ENCODE data around the gene PDE6C. TPM values are rescaled to one million over a fixed set of nuclear protein-coding genes. Genes with fewer than 3 reads are reported as not detected.

PDE6C gene
- total and polyA plus RNA-seq, 2 of the 4 experiments (the other 2 are of a cell fraction) = not detected

DNA sequence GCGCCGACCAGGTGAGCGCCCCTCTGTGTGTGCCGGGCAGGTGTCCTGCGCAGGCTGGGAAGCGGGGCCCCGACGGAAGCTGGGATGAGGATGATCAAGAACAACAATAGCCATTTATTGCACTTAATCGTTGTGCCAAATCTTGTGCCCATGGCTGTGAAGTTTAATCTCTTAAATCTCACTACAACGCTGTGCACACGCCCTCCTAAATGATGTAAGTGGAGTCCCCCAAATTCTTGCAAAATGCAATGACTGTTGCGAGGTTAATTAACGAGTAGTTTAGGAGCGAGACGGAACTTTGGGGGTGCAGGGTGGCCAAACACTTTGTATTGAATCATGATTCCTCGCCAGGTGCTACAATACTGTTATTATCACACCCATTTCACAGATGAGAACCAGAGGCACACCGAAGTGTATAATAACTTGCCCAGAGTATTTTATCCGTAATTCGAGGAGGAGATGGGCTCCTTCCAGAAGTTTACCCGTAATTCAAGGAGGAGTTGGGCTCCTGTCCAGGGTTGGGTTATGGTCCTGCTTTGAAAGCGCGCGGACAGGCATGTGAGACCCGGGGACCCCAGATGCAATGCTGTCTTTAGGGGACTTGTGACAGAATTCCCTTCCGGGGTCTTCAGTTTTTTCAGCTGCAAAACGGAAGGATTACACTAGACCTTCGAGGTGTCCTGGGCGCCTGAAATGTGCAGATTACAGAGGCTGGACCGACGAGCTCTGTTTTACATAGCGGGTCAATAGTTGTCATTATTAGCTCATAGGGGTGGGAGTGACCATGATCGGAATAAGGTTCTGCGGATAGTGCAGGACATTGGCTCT, 44.8 kb upstream of the PDE6C start:
- H3K18ac ChIP-seq (ENCODE audit: low read depth, low read length) = no peak overlapping the region
- H3K9me3 ChIP-seq (ENCODE audit: control insufficient read depth, insufficient read depth, low read length) = no peaks in the 10 kb centered on the region
- no peak overlapping the region for H4K91ac ChIP-seq (ENCODE audit: insufficient read depth, low read depth, low read length)
- no peak overlapping the region for H2BK15ac ChIP-seq (ENCODE audit: low read depth, low read length)
- no peak overlapping the region for H2AFZ ChIP-seq (replicated peaks; ENCODE audit: low read length, poor library complexity)
- no peak overlapping the region for H4K5ac ChIP-seq (ENCODE audit: low read depth, low read length)
- no peak overlapping the region for H4K8ac ChIP-seq (ENCODE audit: low read depth in 2 of 2, low read length in 2 of 2)
- no peak overlapping the region for H2BK120ac ChIP-seq (ENCODE audit: low read depth, low read length)
- no peak overlapping the region for H3K14ac ChIP-seq (replicated peaks; ENCODE audit: low read depth, low read length)
- H4K20me1 ChIP-seq (ENCODE audit: insufficient read depth, low read length) = no peaks in the 10 kb centered on the region
- TF ChIP-seq MAZ (IDR thresholded peaks at IDR 0.05; ENCODE audit: borderline replicate concordance, low read depth, low read length) (no peak), RAD21 (IDR thresholded peaks at IDR 0.05; ENCODE audit: low read length) (no peak), FOS (IDR thresholded peaks at IDR 0.05; ENCODE audit: low read depth, low read length) (no peak), CHD1 (IDR thresholded peaks at IDR 0.05; ENCODE audit: low read depth, low read length) (no peak), ELK1 (IDR thresholded peaks at IDR 0.05; ENCODE audit: borderline replicate concordance, low read depth, low read length) (no peak), MAFK (IDR thresholded peaks at IDR 0.05; ENCODE audit: low read depth, low read length) (no peak), BHLHE40 (IDR thresholded peaks at IDR 0.05; ENCODE audit: low read depth, low read length) (no peak), RFX5 (IDR thresholded peaks at IDR 0.05; ENCODE audit: low read depth, low read length) (no peak), SMC3 (IDR thresholded peaks at IDR 0.05; ENCODE audit: low read depth, low read length) (no peak), MXI1 (IDR thresholded peaks at IDR 0.05; ENCODE audit: borderline replicate concordance, low read depth, low read length) (no peak), CEBPB (IDR thresholded peaks at IDR 0.05; ENCODE audit: low read depth, low read length) (no peak), POLR2A (IDR thresholded peaks at IDR 0.05; ENCODE audit: low read depth, low read length) (no peak), RCOR1 (IDR thresholded peaks at IDR 0.05; ENCODE audit: insufficient replicate concordance, low read length) (no peak), NFE2L2 (IDR thresholded peaks at IDR 0.05; ENCODE audit: low read depth, low read length) (no peak)
- TF ChIP-seq, protein P1, sequence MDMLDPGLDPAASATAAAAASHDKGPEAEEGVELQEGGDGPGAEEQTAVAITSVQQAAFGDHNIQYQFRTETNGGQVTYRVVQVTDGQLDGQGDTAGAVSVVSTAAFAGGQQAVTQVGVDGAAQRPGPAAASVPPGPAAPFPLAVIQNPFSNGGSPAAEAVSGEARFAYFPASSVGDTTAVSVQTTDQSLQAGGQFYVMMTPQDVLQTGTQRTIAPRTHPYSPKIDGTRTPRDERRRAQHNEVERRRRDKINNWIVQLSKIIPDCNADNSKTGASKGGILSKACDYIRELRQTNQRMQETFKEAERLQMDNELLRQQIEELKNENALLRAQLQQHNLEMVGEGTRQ (IDR thresholded peaks at IDR 0.05; ENCODE audit: low read depth, low read length) = no peak
- TF ChIP-seq, protein P2, sequence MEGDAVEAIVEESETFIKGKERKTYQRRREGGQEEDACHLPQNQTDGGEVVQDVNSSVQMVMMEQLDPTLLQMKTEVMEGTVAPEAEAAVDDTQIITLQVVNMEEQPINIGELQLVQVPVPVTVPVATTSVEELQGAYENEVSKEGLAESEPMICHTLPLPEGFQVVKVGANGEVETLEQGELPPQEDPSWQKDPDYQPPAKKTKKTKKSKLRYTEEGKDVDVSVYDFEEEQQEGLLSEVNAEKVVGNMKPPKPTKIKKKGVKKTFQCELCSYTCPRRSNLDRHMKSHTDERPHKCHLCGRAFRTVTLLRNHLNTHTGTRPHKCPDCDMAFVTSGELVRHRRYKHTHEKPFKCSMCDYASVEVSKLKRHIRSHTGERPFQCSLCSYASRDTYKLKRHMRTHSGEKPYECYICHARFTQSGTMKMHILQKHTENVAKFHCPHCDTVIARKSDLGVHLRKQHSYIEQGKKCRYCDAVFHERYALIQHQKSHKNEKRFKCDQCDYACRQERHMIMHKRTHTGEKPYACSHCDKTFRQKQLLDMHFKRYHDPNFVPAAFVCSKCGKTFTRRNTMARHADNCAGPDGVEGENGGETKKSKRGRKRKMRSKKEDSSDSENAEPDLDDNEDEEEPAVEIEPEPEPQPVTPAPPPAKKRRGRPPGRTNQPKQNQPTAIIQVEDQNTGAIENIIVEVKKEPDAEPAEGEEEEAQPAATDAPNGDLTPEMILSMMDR (conservative IDR thresholded peaks at IDR 0.05; ENCODE audit: low read depth, low read length) = no peak
- H3K4me3 ChIP-seq (ENCODE audit: insufficient read depth, low read depth, low read length) = no peak overlapping the region
- H3K9ac ChIP-seq (ENCODE audit: low read depth, low read length) = no peak overlapping the region
- H2AK5ac ChIP-seq (ENCODE audit: low read depth, low read length) = no peak overlapping the region
- no peaks in the 10 kb centered on the region for H3K9me1 ChIP-seq (ENCODE audit: insufficient read depth, low read length)
- no TSS peak for BruUV-seq (replicated peaks)
- H3K36me3 ChIP-seq (ENCODE audit: control insufficient read depth, insufficient read depth, low read length) = no peaks in the 10 kb centered on the region
- no peak overlapping the region for H3K27ac ChIP-seq (ENCODE audit: insufficient read depth, low read length)
- ChIA-PET POLR2A (ENCODE audit: unreplicated experiment) (no interaction called here), CTCF (no interaction called here)
- H3K56ac ChIP-seq (ENCODE audit: extremely low read depth, insufficient read depth, low read length) = no peak overlapping the region
- no peak overlapping the region for H3K4ac ChIP-seq (ENCODE audit: low read depth, low read length)
- dilution Hi-C loops (cut with HindIII; ENCODE audit: low sequenced_read_pairs, unreplicated experiment) (no loop called here), in situ Hi-C loops (cut with MboI; ENCODE audit: low sequenced_read_pairs) (no loop called here), intact Hi-C loops (cut with micrococcal nuclease) (no loop called here)
- H2AK9ac ChIP-seq (replicated peaks; ENCODE audit: low read depth, low read length, poor library complexity) = no peak overlapping the region
- H2BK20ac ChIP-seq (ENCODE audit: low read depth, low read length) = no peak overlapping the region
- H3K23ac ChIP-seq (ENCODE audit: low read depth, low read length) = no peak overlapping the region
- 2% methylated on average over 10 of the region's 33 CpGs; no CpG with 5 or more reads in 1 of the 2 experiments for WGBS, 2 experiments (ENCODE audit: extremely low coverage in 2 of 2, insufficient read length in 1 of 2)
- H3K4me2 ChIP-seq (ENCODE audit: low read depth, low read length) = no peak overlapping the region
- DNase-seq = no peak
- H3K27me3 ChIP-seq (ENCODE audit: control insufficient read depth, insufficient read depth, low read length) = peaks cover 65% of the 10 kb centered on the region
- ATAC-seq (ENCODE audit: low read depth) = no peak
- no peaks in the 10 kb centered on the region for H3K4me1 ChIP-seq (ENCODE audit: control insufficient read depth, insufficient read depth, low read length)
- H3K79me1 ChIP-seq (ENCODE audit: low read depth in 1 of 2, low read length in 2 of 2) = no peaks in the 10 kb centered on the region
- H2BK5ac ChIP-seq (ENCODE audit: low read depth, low read length, poor library complexity, severe bottlenecking) = no peak overlapping the region
